Left ventricle myocardium inferior (tissue), 1 donor: Measurements from ENCODE around the gene HERPUD1. TPM values are rescaled to one million over a fixed set of nuclear protein-coding genes. Genes with fewer than 3 reads are reported as not detected.

Experiments
- DNase-seq: peaks from one replicate; pipeline ENCODE4 v3.0.0-alpha.2; 2020
- H3K27ac ChIP-seq: fragments of 200-600 bp; replicated peaks from 2 replicates; pipeline ENCODE4 v1.8.0; 2021
- H3K27me3 ChIP-seq: fragments of 200-600 bp; 2 replicates; pipeline ENCODE4 v1.8.0; 2021; ENCODE audit warnings: low read depth
- H3K36me3 ChIP-seq: fragments of 200-600 bp; 2 replicates; pipeline ENCODE4 v1.8.0; 2021
- H3K4me1 ChIP-seq: fragments of 200-600 bp; 2 replicates; pipeline ENCODE4 v1.8.0; 2021
- H3K4me3 ChIP-seq: fragments of 200-600 bp; 2 replicates; pipeline ENCODE4 v1.8.0; 2021; ENCODE audit warnings: mild to moderate bottlenecking, moderate library complexity
- H3K9me3 ChIP-seq: fragments of 200-600 bp; replicated peaks from 2 replicates; pipeline ENCODE4 v1.8.0; 2021
- intact Hi-C: fragments of 100-400 bp; cut with micrococcal nuclease; formaldehyde crosslinking; loops from one replicate; pipeline ENCODE4 v1.11.0; 2022
- total RNA-seq: library from RNA; stranded (reverse); fragmentation: NEBNext Ultra II Directional; extraction: Animal tissue kit (Norgen Biotek cat#: 25700); gene quantifications from one replicate; pipeline ENCODE4 v1.2.1, GENCODE V29; 2021
- TF ChIP-seq, protein P1 (sequence below): fragments of 200-600 bp; IDR thresholded peaks from 2 replicates; pipeline ENCODE4 v1.8.0; 2021; ENCODE audit warnings: antibody characterized with exemption, mild to moderate bottlenecking, borderline replicate concordance
- donor health status: DM: no; HTN: yes; CAD: no; lungs with severe emphysema.

The HERPUD1 gene
- total RNA-seq, 1 donor from 2014 or later: 119 TPM

- Histone ChIP-seq H3K27ac (no peak overlapping the region), H3K36me3 (peaks cover 95% of the 10 kb centered on the region), H3K9me3 (no peaks in the 10 kb centered on the region), H3K27me3 (no peaks in the 10 kb centered on the region), H3K4me3 (no peak overlapping the region), H3K4me1 (peaks cover 58% of the 10 kb centered on the region)
- intact Hi-C loops: no loop called here
- no peak for DNase-seq
- TF ChIP-seq, protein P1, sequence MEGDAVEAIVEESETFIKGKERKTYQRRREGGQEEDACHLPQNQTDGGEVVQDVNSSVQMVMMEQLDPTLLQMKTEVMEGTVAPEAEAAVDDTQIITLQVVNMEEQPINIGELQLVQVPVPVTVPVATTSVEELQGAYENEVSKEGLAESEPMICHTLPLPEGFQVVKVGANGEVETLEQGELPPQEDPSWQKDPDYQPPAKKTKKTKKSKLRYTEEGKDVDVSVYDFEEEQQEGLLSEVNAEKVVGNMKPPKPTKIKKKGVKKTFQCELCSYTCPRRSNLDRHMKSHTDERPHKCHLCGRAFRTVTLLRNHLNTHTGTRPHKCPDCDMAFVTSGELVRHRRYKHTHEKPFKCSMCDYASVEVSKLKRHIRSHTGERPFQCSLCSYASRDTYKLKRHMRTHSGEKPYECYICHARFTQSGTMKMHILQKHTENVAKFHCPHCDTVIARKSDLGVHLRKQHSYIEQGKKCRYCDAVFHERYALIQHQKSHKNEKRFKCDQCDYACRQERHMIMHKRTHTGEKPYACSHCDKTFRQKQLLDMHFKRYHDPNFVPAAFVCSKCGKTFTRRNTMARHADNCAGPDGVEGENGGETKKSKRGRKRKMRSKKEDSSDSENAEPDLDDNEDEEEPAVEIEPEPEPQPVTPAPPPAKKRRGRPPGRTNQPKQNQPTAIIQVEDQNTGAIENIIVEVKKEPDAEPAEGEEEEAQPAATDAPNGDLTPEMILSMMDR: no peak
Measured at GRCh38 chr16:56938664-56939513, 6.9 kb downstream of the HERPUD1 start.

GRCh38 chr16:56939801-56940200 is 7.9 kb downstream of the HERPUD1 start:
- Histone ChIP-seq H3K27me3 (no peaks in the 10 kb centered on the region), H3K4me1 (peaks cover 49% of the 10 kb centered on the region), H3K27ac (no peak overlapping the region), H3K36me3 (peaks cover 99% of the 10 kb centered on the region), H3K4me3 (no peak overlapping the region), H3K9me3 (no peaks in the 10 kb centered on the region)
- TF ChIP-seq, protein P1: no peak
- intact Hi-C loops: loop anchor here (10.0 kb wide), 1 partner anchor 75 kb away; the partner anchor contains the start of gene SLC12A3
- no peak for DNase-seq

- Histone ChIP-seq H3K27me3 (no peaks in the 10 kb centered on the region), H3K9me3 (no peaks in the 10 kb centered on the region), H3K4me1 (peaks cover 43% of the 10 kb centered on the region), H3K36me3 (peaks cover 97% of the 10 kb centered on the region), H3K27ac (no peak overlapping the region), H3K4me3 (no peak overlapping the region)
- TF ChIP-seq, protein P1: no peak
- no peak for DNase-seq
- intact Hi-C loops: loop anchor here (10.0 kb wide), 1 partner anchor 76 kb away; the partner anchor contains the start of gene SLC12A3
Measured at GRCh38 chr16:56941092-56941491, 9.2 kb downstream of the HERPUD1 start.

- peaks cover 94% of the 10 kb centered on the region for H3K36me3 ChIP-seq
- no peaks in the 10 kb centered on the region for H3K9me3 ChIP-seq
- peaks cover 37% of the 10 kb centered on the region for H3K4me1 ChIP-seq
- no peak overlapping the region for H3K27ac ChIP-seq
- TF ChIP-seq, protein P1: no peak
- no peaks in the 10 kb centered on the region for H3K27me3 ChIP-seq
- H3K4me3 ChIP-seq: no peak overlapping the region
- intact Hi-C loops: loop anchor here (10.0 kb wide), 1 partner anchor 77 kb away; the partner anchor contains the start of gene SLC12A3
- no peak for DNase-seq
Measured at GRCh38 chr16:56941856-56942331, 10.0 kb downstream of the HERPUD1 start.

GRCh38 chr16:56943761-56944375 is 11.9 kb downstream of the HERPUD1 start:
- Histone ChIP-seq H3K4me3 (no peak overlapping the region), H3K27ac (no peak overlapping the region), H3K4me1 (peaks cover 17% of the 10 kb centered on the region), H3K9me3 (no peaks in the 10 kb centered on the region), H3K36me3 (peaks cover 74% of the 10 kb centered on the region), H3K27me3 (no peaks in the 10 kb centered on the region)
- TF ChIP-seq, protein P1: no peak
- DNase-seq: no peak
- intact Hi-C loops: loop anchor here (10.0 kb wide), 1 partner anchor 79 kb away; the partner anchor contains the start of gene SLC12A3
